GM21526 (cell line): ENCODE data around the gene ADAT2.
"Not testable (repeated sequence)": the region's sequence is repeated elsewhere in the genome, so short reads cannot be mapped to it uniquely, and the experiment has no call there.

Source experiments
- ATAC-seq: cut with Tn5 transposase; IDR thresholded peaks from one replicate; pipeline ENCODE4 v1.9.1; 2021; ENCODE audit warnings: moderate library complexity; ENCODE audit not compliant: unreplicated experiment, low FRiP score

Gene ADAT2

GRCh38 chr6:143450453-143451371 is at the start of gene ADAT2, which contains the start of gene PEX3:
ADAT2 (minus strand) TSS chr6:143450695; CDS start chr6:143450658, 37 bp downstream.
PEX3 (plus strand) TSS chr6:143450805; CDS start chr6:143451043, 238 bp downstream.
- peak; percentile 98 for ATAC-seq

GRCh38 chr6:143498428-143498827 is 47.9 kb upstream of the ADAT2 start:
- ATAC-seq, result no peak

GRCh38 chr6:143496974-143497373 is 46.5 kb upstream of the ADAT2 start:
- ATAC-seq, result no peak

- no peak for ATAC-seq
Observed at GRCh38 chr6:143490775-143491174, 40.3 kb upstream of the ADAT2 start.

- ATAC-seq, result no peak
Observed at GRCh38 chr6:143490244-143490643, 39.7 kb upstream of the ADAT2 start.

GRCh38 chr6:143486752-143487151 is 36.3 kb upstream of the ADAT2 start:
- ATAC-seq, result no peak

GRCh38 chr6:143485967-143486366 is 35.5 kb upstream of the ADAT2 start:
- no peak for ATAC-seq

- ATAC-seq, result no peak
Observed at GRCh38 chr6:143482593-143482992, 32.1 kb upstream of the ADAT2 start.

GRCh38 chr6:143478479-143479062 is 28.1 kb upstream of the ADAT2 start:
- ATAC-seq, result no peak

- ATAC-seq, result no peak
Observed at GRCh38 chr6:143476545-143476944, 26.1 kb upstream of the ADAT2 start.

GRCh38 chr6:143471822-143472221 is 21.3 kb upstream of the ADAT2 start:
- no peak for ATAC-seq

GRCh38 chr6:143468823-143469222 is 18.3 kb upstream of the ADAT2 start:
- ATAC-seq, result not testable (repeated sequence)

- no peak for ATAC-seq
Observed at GRCh38 chr6:143468026-143468425, 17.5 kb upstream of the ADAT2 start.

- ATAC-seq, result no peak
Observed at GRCh38 chr6:143465546-143465945, 15.1 kb upstream of the ADAT2 start.

- no peak for ATAC-seq
Observed at GRCh38 chr6:143457563-143458359, 7.3 kb upstream of the ADAT2 start.

- no peak for ATAC-seq
Observed at GRCh38 chr6:143451531-143451930, 1.0 kb upstream of the ADAT2 start.

- peak; percentile 6 for ATAC-seq
Observed at GRCh38 chr6:143449714-143450452, 612 bp downstream of the ADAT2 start.

GRCh38 chr6:143449082-143449713 is 1.3 kb downstream of the ADAT2 start:
- ATAC-seq, result no peak

- ATAC-seq, result not testable (repeated sequence)
Observed at GRCh38 chr6:143447865-143448264, 2.6 kb downstream of the ADAT2 start.

- no peak for ATAC-seq
Observed at GRCh38 chr6:143443096-143443495, 7.4 kb downstream of the ADAT2 start.
